Measurements from ENCODE around the gene HPS3. TPM values are rescaled to one million over a fixed set of nuclear protein-coding genes. Genes with fewer than 3 reads are reported as not detected.

HPS3 gene
- polyA plus RNA-seq, 5 donors = 29.5 to 47.3 (median 39.3) TPM

Other genes starting within 250 kb of the HPS3 start
- gene GYG1, start 138.1 kb upstream of the HPS3 start, polyA plus RNA-seq (ENCODE audit: insufficient read depth in 1 of 5, insufficient read length in 5 of 5, low replicate concordance in 1 of 5) = 100 to 1,000 TPM; 149 to 182 (median 169) TPM
- gene HLTF, start 43.1 kb upstream of the HPS3 start, polyA plus RNA-seq (ENCODE audit: insufficient read depth in 1 of 5, insufficient read length in 5 of 5, low replicate concordance in 1 of 5) = 10 to 100 TPM; 37.2 to 72.0 (median 55.3) TPM
- 10 to 100 TPM in 2 of 5 donors, 1 to 10 TPM in 3; 4.3 to 19.0 (median 7.3) TPM for gene CP, start 92.2 kb downstream of the HPS3 start, polyA plus RNA-seq (ENCODE audit: insufficient read depth in 1 of 5, insufficient read length in 5 of 5, low replicate concordance in 1 of 5)
- 10 to 100 TPM in 4 of 5 donors, 1 to 10 TPM in 1; 8.7 to 16.1 (median 11.7) TPM for gene TM4SF18, start 204.0 kb downstream of the HPS3 start, polyA plus RNA-seq (ENCODE audit: insufficient read depth in 1 of 5, insufficient read length in 5 of 5, low replicate concordance in 1 of 5)
- 100 to 1,000 TPM in 3 of 5 donors, 10 to 100 TPM in 2; 82.5 to 135 (median 109) TPM for gene TM4SF1, start 248.0 kb downstream of the HPS3 start, polyA plus RNA-seq (ENCODE audit: insufficient read depth in 1 of 5, insufficient read length in 5 of 5, low replicate concordance in 1 of 5)

Measured in right lung (tissue), 5 donors.